ENCODE results near the gene HTRA3.

- TF ChIP-seq ZNF70 (CRISPR knock-in tag; IDR thresholded peaks at IDR 0.05) (no peak), TCF4 (CRISPR knock-in tag; IDR thresholded peaks at IDR 0.05; ENCODE audit: borderline replicate concordance) (no peak), CREB5 (CRISPR knock-in tag; IDR thresholded peaks at IDR 0.05; ENCODE audit: low read depth) (no peak), ZNF8 (CRISPR knock-in tag; IDR thresholded peaks at IDR 0.05) (no peak), SNAI2 (CRISPR knock-in tag; IDR thresholded peaks at IDR 0.05) (no peak), CSDC2 (CRISPR knock-in tag; IDR thresholded peaks at IDR 0.05) (no peak), ZNF565 (CRISPR knock-in tag; conservative IDR thresholded peaks at IDR 0.05; ENCODE audit: low read depth) (no peak), ZFP30 (CRISPR knock-in tag; IDR thresholded peaks at IDR 0.05) (no peak), RARB (CRISPR knock-in tag; IDR thresholded peaks at IDR 0.05) (no peak), ZFP3 (CRISPR knock-in tag; IDR thresholded peaks at IDR 0.05) (no peak), ISL1 (CRISPR knock-in tag; IDR thresholded peaks at IDR 0.05) (no peak)
- TF ChIP-seq, protein P1, sequence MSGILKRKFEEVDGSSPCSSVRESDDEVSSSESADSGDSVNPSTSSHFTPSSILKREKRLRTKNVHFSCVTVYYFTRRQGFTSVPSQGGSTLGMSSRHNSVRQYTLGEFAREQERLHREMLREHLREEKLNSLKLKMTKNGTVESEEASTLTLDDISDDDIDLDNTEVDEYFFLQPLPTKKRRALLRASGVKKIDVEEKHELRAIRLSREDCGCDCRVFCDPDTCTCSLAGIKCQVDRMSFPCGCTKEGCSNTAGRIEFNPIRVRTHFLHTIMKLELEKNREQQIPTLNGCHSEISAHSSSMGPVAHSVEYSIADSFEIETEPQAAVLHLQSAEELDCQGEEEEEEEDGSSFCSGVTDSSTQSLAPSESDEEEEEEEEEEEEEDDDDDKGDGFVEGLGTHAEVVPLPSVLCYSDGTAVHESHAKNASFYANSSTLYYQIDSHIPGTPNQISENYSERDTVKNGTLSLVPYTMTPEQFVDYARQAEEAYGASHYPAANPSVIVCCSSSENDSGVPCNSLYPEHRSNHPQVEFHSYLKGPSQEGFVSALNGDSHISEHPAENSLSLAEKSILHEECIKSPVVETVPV (CRISPR knock-in tag; IDR thresholded peaks at IDR 0.05) = no peak
- TF ChIP-seq, protein P2, sequence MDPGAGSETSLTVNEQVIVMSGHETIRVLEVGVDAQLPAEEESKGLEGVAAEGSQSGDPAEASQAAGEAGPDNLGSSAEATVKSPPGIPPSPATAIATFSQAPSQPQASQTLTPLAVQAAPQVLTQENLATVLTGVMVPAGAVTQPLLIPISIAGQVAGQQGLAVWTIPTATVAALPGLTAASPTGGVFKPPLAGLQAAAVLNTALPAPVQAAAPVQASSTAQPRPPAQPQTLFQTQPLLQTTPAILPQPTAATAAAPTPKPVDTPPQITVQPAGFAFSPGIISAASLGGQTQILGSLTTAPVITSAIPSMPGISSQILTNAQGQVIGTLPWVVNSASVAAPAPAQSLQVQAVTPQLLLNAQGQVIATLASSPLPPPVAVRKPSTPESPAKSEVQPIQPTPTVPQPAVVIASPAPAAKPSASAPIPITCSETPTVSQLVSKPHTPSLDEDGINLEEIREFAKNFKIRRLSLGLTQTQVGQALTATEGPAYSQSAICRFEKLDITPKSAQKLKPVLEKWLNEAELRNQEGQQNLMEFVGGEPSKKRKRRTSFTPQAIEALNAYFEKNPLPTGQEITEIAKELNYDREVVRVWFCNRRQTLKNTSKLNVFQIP (CRISPR knock-in tag; IDR thresholded peaks at IDR 0.05; ENCODE audit: borderline replicate concordance, low read depth) = no peak
- TF ChIP-seq, protein P3, sequence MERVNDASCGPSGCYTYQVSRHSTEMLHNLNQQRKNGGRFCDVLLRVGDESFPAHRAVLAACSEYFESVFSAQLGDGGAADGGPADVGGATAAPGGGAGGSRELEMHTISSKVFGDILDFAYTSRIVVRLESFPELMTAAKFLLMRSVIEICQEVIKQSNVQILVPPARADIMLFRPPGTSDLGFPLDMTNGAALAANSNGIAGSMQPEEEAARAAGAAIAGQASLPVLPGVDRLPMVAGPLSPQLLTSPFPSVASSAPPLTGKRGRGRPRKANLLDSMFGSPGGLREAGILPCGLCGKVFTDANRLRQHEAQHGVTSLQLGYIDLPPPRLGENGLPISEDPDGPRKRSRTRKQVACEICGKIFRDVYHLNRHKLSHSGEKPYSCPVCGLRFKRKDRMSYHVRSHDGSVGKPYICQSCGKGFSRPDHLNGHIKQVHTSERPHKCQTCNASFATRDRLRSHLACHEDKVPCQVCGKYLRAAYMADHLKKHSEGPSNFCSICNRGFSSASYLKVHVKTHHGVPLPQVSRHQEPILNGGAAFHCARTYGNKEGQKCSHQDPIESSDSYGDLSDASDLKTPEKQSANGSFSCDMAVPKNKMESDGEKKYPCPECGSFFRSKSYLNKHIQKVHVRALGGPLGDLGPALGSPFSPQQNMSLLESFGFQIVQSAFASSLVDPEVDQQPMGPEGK (CRISPR knock-in tag; IDR thresholded peaks at IDR 0.05; ENCODE audit: borderline replicate concordance) = no peak
These were observed 9.7 kb upstream of the HTRA3 start for GRCh38 chr4:8259743-8260430.

Measured in SK-N-SH treated with all-trans-retinoic acid at 6 μM for 48 hours (cell line).